Ovary (tissue), 9 donors: ENCODE data around the gene SEC24D. TPM values are rescaled to one million over a fixed set of nuclear protein-coding genes. Genes with fewer than 3 reads are reported as not detected.

Source experiments
- DNase-seq, 5 donors: peaks; one replicate each; pipeline ENCODE4 v3.0.0-alpha.2; 2019 to 2020
- H3K27ac ChIP-seq, 2 donors: fragments of 200-600 bp; one replicate each; pipeline versions ENCODE4 v1.5.1 to v1.8.0; 2019 to 2022
- H3K27me3 ChIP-seq: fragments of 200-600 bp; one replicate; pipeline ENCODE4 v1.8.0; 2022
- H3K36me3 ChIP-seq: fragments of 200-600 bp; sonication (generic); one replicate; pipeline ENCODE4 v1.5.1; 2019
- H3K4me1 ChIP-seq: one replicate; pipeline ENCODE4 v1.8.1; 2013; ENCODE audit warnings: mild to moderate bottlenecking, moderate library complexity; ENCODE audit not compliant: insufficient read depth
- H3K4me3 ChIP-seq: fragments of 200-600 bp; sonication (generic); one replicate; pipeline ENCODE4 v1.5.1; 2017
- H3K9me3 ChIP-seq, 2 donors: fragments of 200-600 bp in 1 of 2; sonication (generic) in 1 of 2; one replicate each; pipeline versions ENCODE4 v1.5.1 to v1.8.1; 2013 to 2019; ENCODE audit warnings: mild to moderate bottlenecking in 1 of 2, moderate library complexity in 1 of 2
- EP300 ChIP-seq: sonication (generic); formaldehyde crosslinking; IDR thresholded peaks from one replicate; pipeline ENCODE4 v1.6.1; 2017; ENCODE audit warnings: antibody characterized with exemption
- POLR2A ChIP-seq: fragments of 450-650 bp; IDR thresholded peaks from one replicate; pipeline ENCODE4 v1.6.1; 2017; ENCODE audit warnings: antibody characterized with exemption, mild to moderate bottlenecking, moderate library complexity
- WGBS, 3 donors: extraction: QIAGEN DNeasy Blood & Tissue Kit in 1 of 3; methylation state at CpG; one replicate each; pipeline versions ENCODE4 v1.1.5 to v1.1.7; 2013 to 2017; 5-methylcytosine and 5-hydroxymethylcytosine counted together
- intact Hi-C, 4 donors: fragments of 100-400 bp; cut with DNase I; formaldehyde crosslinking; loops; one replicate each; pipeline versions ENCODE4 v1.11.0 to v1.15.1; 2022 to 2023
- polyA plus RNA-seq, 2 donors: library from polyadenylated mRNA; stranded (reverse); fragments of 200-250 nt in 1 of 2; fragments of 350-450 nt in 1 of 2; fragmentation: Illumina TruSeq in 1 of 2; extraction: RNeasy Lipid Tissue Mini Kit (QIAGEN cat#74804) in 1 of 2; gene quantifications; one replicate each; pipeline ENCODE4 v1.2.3, GENCODE V29; 2013 to 2014
- total RNA-seq, 7 donors: library from RNA; depleted of rRNA in 2 of 7; stranded (reverse); fragments of >200 nt in 2 of 7; fragmentation: NEBNext Ultra II Directional in 3 of 7; extraction: Animal tissue kit (Norgen Biotek cat#: 25700) in 3 of 7; gene quantifications; one replicate each; pipeline versions ENCODE4 v1.1.0 to v1.2.4, GENCODE V29; 2016 to 2023
- TF ChIP-seq, protein P1 (sequence below), 3 donors: fragments of 450-650 bp in 2 of 3; fragments of 200-600 bp in 1 of 3; IDR thresholded peaks; one replicate each; pipeline versions ENCODE4 v1.5.1 to v1.8.0; 2016 to 2022; ENCODE audit warnings: antibody characterized with exemption in 3 of 3, mild to moderate bottlenecking in 1 of 3
- donor health status: DM: no; HTN: no; CAD: no; lungs with moderate emphysema.
- donor health status: DM: no; HTN: no; CAD: no.
- donor health status: Bipolar disorder and iron deficiency.
- donor health status: DM: yes; HTN: yes; CAD: no.
- donor health status: DM: no; HTN: no; CAD: no.
- donor health status: DM: yes; HTN: yes; CAD: no.

Gene SEC24D
- total and polyA plus RNA-seq, 9 donors = 15.4 to 53.0 (median 39.0) TPM

DNA sequence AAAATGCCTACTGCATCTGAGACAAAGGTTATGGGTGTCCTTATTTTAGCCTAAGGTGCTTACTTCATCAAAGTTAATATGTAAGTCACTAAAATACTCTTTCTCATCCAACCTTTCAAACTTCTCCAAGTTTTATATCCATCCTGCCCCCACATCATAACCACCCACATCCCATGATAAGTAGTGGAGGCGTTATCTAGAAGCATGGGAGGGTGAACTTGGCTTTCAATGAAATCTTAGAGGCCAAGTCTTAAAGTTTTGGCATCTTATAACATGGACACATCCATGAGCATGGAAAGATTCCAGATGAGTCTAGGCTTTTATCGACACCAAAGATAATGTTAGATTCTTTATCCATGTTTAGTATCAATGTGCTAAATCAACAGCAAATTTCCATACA lies 22.9 kb upstream of the SEC24D start:
- DNase-seq = no peak
- TF ChIP-seq EP300 (no peak), POLR2A (no peak)
- TF ChIP-seq, protein P1, sequence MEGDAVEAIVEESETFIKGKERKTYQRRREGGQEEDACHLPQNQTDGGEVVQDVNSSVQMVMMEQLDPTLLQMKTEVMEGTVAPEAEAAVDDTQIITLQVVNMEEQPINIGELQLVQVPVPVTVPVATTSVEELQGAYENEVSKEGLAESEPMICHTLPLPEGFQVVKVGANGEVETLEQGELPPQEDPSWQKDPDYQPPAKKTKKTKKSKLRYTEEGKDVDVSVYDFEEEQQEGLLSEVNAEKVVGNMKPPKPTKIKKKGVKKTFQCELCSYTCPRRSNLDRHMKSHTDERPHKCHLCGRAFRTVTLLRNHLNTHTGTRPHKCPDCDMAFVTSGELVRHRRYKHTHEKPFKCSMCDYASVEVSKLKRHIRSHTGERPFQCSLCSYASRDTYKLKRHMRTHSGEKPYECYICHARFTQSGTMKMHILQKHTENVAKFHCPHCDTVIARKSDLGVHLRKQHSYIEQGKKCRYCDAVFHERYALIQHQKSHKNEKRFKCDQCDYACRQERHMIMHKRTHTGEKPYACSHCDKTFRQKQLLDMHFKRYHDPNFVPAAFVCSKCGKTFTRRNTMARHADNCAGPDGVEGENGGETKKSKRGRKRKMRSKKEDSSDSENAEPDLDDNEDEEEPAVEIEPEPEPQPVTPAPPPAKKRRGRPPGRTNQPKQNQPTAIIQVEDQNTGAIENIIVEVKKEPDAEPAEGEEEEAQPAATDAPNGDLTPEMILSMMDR (IDR thresholded peaks at IDR 0.05) = no peak
- WGBS, 3 donors = 69 to 86% (median 84%) methylated on average over 2 of the region's 2 CpGs
- Histone ChIP-seq H3K27ac (no peak overlapping the region), H3K4me1 (peaks cover 3% of the 10 kb centered on the region), H3K9me3 (no peaks in the 10 kb centered on the region), H3K36me3 (no peaks in the 10 kb centered on the region), H3K4me3 (no peak overlapping the region), H3K27me3 (no peaks in the 10 kb centered on the region)
- intact Hi-C loops = no loop called here

DNA sequence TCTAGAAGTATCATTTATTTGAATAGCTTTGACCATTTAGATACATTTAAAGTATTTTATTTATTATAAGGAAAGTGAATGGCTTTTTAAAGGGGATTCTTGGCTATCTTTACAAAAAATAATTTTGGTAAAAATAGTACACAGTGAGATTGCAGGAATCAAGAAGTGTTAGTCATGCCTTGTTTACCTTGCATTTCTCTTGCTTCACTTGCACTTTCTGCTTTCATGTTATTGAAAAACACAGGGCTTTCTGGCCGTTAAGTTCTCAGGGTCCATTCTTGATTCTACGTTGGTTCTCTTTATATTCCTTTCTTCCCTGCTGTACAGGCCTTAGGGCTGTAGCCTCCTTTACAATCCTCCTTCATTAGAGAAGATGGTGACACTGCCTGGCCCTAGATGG lies 21.8 kb upstream of the SEC24D start:
- no peak for DNase-seq
- 15 to 40% (median 25%) methylated on average over 2 of the region's 2 CpGs for WGBS, 3 donors
- no peaks in the 10 kb centered on the region for H3K36me3 ChIP-seq
- no peak for TF ChIP-seq EP300
- TF ChIP-seq, protein P1 (IDR thresholded peaks at IDR 0.05) = no peak
- TF ChIP-seq POLR2A = no peak
- H3K27ac ChIP-seq = peak overlapping the region in 1 of 2 donors; percentile 22
- no peaks in the 10 kb centered on the region for H3K27me3 ChIP-seq
- intact Hi-C loops = no loop called here
- no peak overlapping the region for H3K4me3 ChIP-seq
- H3K9me3 ChIP-seq = no peaks in the 10 kb centered on the region
- peaks cover 3% of the 10 kb centered on the region for H3K4me1 ChIP-seq

DNA sequence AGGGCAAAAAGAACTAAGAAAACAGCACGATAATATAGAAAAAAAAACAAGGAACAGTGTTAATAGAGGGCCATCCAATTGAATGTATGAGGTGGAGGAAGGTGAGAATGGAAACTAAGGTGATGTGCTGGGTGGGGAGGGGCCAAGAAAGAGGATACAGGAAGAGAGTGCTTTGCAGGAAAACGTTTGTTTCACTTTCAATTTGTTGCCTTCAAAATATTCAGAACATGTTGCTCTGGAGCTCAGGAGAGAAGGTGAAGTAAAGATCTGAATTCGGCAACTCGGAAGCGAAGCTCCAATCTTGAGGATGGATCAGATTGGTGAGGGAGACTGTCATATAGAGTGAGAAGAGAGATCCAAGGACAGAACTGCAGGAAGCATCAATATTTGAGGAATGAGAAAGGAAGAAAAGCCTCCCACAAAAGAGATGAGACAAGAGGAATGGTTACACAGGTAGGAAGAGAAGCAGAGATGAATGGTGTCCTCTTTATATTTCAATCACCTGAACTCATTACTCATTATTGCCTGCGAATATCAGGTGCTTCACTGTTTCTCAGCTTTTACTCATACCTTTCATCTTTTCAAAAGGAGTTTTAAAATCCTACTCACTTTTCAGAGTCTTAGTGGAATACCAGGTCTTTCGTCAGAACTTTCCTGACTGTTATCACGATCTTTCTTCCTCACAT lies 14.7 kb upstream of the SEC24D start:
- TF ChIP-seq POLR2A (no peak), EP300 (no peak)
- TF ChIP-seq, protein P1 (IDR thresholded peaks at IDR 0.05) = no peak
- intact Hi-C loops = no loop called here
- H3K27ac ChIP-seq = no peak overlapping the region
- H3K9me3 ChIP-seq = no peaks in the 10 kb centered on the region
- no peaks in the 10 kb centered on the region for H3K27me3 ChIP-seq
- no peak for DNase-seq
- H3K4me1 ChIP-seq = peaks cover 2% of the 10 kb centered on the region
- H3K36me3 ChIP-seq = no peaks in the 10 kb centered on the region
- H3K4me3 ChIP-seq = peak overlapping the region; percentile 43
- WGBS, 3 donors = 11 to 27% (median 11%) methylated on average over 8 of the region's 8 CpGs

DNA sequence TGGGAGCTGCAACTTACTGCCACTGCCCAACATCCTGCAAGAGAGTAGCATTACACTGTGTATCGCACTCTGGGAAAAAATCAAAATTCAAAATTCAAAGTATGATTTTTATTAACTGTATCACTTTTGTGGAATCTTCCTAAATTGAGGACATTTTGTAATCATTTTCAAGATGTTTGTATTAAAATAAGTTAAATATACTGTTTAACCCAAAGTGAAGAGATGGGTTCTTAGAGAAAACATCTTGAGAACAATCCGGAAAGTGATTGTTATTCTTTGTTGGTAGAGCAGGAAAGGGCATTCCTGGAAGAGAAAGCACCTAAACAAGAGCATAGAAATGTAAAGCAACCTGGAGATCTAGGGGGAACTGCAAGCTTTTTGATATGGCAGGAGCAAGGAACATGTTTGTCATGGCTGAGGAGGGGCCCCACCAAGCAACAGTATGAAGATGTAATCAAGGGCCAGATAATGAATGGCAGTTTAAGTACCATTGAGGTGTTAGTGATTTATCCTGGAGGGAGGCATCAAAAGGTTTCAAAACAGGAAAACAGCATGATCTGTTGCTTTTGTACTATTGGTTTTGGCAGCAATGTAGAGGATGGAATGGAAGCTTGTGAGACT lies 14.1 kb upstream of the SEC24D start:
- intact Hi-C loops = no loop called here
- Histone ChIP-seq H3K4me1 (peaks cover 2% of the 10 kb centered on the region), H3K27ac (no peak overlapping the region), H3K27me3 (no peaks in the 10 kb centered on the region), H3K36me3 (no peaks in the 10 kb centered on the region), H3K9me3 (no peaks in the 10 kb centered on the region), H3K4me3 (peak overlapping the region; percentile 43)
- TF ChIP-seq EP300 = no peak
- no peak for TF ChIP-seq POLR2A
- TF ChIP-seq, protein P1 (IDR thresholded peaks at IDR 0.05) = no peak
- 91 to 97% (median 96%) methylated on average over 2 of the region's 2 CpGs for WGBS, 3 donors
- no peak for DNase-seq
